SH-SY5Y (cell line): ENCODE results near the gene KRT9.

Experiments
- GATA2 ChIP-seq: IDR thresholded peaks from 2 replicates; pipeline ENCODE4 v1.6.1; 2011; ENCODE audit warnings: mild to moderate bottlenecking, low read depth, low read length
- GATA3 ChIP-seq: IDR thresholded peaks from 2 replicates; pipeline ENCODE4 v1.6.1; 2011; ENCODE audit warnings: low read depth, mild to moderate bottlenecking, low read length, moderate library complexity

Gene KRT9

DNA sequence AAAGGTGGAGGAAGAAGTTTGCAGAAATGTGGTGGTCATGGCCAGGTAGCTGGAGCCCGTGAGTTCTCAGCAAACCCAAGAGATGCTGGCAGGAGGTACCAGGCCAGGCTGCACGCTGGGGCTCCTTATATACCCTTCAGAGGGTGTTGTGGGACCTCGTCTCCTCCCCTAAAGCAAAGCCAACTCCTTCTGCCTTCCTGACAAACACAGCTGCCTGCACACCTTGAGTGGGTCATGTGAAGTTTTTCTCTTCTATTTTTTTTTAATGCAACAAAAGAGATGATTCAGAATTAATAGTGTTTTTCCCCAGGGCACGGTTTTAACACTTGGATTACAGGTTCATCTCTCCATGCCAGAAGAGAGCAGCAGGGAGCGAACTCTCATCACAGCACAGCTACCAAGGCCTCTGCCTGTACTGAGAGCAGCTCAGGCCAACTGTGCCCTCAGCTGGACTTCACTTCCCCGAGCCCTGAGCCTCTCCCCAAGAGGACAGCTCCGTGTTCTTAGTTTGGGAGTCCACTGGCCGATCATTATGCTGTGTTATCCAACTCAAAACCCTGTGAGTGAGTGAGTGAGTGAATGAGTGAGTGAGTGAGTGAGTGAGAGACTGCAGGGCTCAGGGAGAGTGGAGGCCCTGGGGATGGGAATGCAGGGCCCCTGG lies 52.9 kb downstream of the KRT9 start, which contains the start of gene KRT15:
TSS of gene KRT15 (minus strand) at position 102 of the 661 bp plus-strand sequence. CDS start at position 39, 63 bp downstream.
- TF ChIP-seq GATA3, result no peak
- TF ChIP-seq GATA2, result no peak

- TF ChIP-seq GATA3 (no peak), GATA2 (no peak)
These were observed 53.8 kb downstream of the KRT9 start for GRCh38 chr17:41518031-41518430.

DNA sequence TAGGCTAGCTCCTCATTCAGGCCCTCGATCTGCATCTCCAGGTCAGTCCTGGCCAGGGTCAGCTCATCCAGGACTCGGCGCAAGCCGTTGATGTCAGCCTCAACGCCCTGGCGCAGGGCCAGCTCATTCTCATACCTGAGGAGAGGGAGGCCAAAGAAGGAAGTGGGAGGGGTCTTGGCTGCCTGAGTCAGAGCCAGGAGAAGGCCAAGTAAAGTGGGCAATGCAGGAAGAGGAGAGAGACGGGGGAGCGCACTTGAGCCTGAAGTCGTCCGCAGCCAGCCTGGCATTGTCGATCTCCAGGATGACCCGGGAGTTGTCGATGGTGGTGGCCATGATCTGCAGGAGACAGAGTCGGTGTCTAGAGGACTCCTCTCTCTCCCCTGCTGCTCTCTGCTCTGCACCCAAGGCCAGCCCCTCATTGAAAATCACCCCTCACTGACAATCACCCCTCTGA lies 55.0 kb downstream of the KRT9 start:
- no peak for TF ChIP-seq GATA3
- no peak for TF ChIP-seq GATA2

- TF ChIP-seq GATA3 (no peak), GATA2 (no peak)
These were observed 55.6 kb downstream of the KRT9 start for GRCh38 chr17:41516147-41516829.
